ENCODE results near the gene NOL7. TPM values are rescaled to one million over a fixed set of nuclear protein-coding genes. Genes with fewer than 3 reads are reported as not detected.

NOL7 gene
- total and polyA plus RNA-seq, 9 of the 15 experiments (the other 6 are each of a cell fraction or from before 2014, with no cell fraction given): 19.4 to 235 (median 157) TPM

- TF ChIP-seq ZNF644 (tag; IDR thresholded peaks at IDR 0.05; ENCODE audit: low read depth) (no peak), JUNB (CRISPR knock-in tag; conservative IDR thresholded peaks at IDR 0.05) (no peak), MAFG (tag; conservative IDR thresholded peaks at IDR 0.05) (no peak), CREB5 (CRISPR knock-in tag; IDR thresholded peaks at IDR 0.05) (no peak), ZNF134 (CRISPR knock-in tag; conservative IDR thresholded peaks at IDR 0.05) (peak; percentile 27; the same call in 1 of the 2 replicates), KHSRP (IDR thresholded peaks at IDR 0.05) (no peak), TCF3 (CRISPR knock-in tag; IDR thresholded peaks at IDR 0.05) (peak; percentile 68; the same call in 1 of the 2 replicates), PHF21A (IDR thresholded peaks at IDR 0.05; ENCODE audit: borderline replicate concordance, low read depth) (no peak), KAT2B (IDR thresholded peaks at IDR 0.05; ENCODE audit: low read depth, low read length) (peak; percentile 80), SAP30 (IDR thresholded peaks at IDR 0.05; ENCODE audit: borderline replicate concordance, insufficient read depth, low read depth, low read length, poor library complexity, severe bottlenecking) (peak; percentile 99), CSDE1 (IDR thresholded peaks at IDR 0.05) (no peak), ZNF23 (CRISPR knock-in tag; IDR thresholded peaks at IDR 0.05) (no peak), ESRRB (CRISPR knock-in tag; IDR thresholded peaks at IDR 0.05; ENCODE audit: borderline replicate concordance) (no peak), CXXC5 (CRISPR knock-in tag; IDR thresholded peaks at IDR 0.05) (peak; percentile 98), ZNF398 (CRISPR knock-in tag; IDR thresholded peaks at IDR 0.05) (no peak), E2F1 (CRISPR knock-in tag; IDR thresholded peaks at IDR 0.05) (no peak; the same call in 1 of the 2 replicates), PPARD (CRISPR knock-in tag; IDR thresholded peaks at IDR 0.05) (no peak), HBP1 (CRISPR knock-in tag; IDR thresholded peaks at IDR 0.05) (peak; percentile 54), ESRRA (IDR thresholded peaks at IDR 0.05; ENCODE audit: borderline replicate concordance, low read depth) (peak; percentile 83), HMGXB4 (CRISPR knock-in tag; IDR thresholded peaks at IDR 0.05) (peak; percentile 97; the same call in 1 of the 2 replicates)
Observed at GRCh38 chr6:13614926-13615791, at the start of gene NOL7 (continued).
